Measurements from ENCODE around the gene FCN3. TPM values are rescaled to one million over a fixed set of nuclear protein-coding genes. Genes with fewer than 3 reads are reported as not detected.
A peak's percentile ranks its signal among the peaks of the same experiment; 100 is the strongest.

Gene FCN3
- total RNA-seq, 1 donor from 2014 or later, result not detected

DNA sequence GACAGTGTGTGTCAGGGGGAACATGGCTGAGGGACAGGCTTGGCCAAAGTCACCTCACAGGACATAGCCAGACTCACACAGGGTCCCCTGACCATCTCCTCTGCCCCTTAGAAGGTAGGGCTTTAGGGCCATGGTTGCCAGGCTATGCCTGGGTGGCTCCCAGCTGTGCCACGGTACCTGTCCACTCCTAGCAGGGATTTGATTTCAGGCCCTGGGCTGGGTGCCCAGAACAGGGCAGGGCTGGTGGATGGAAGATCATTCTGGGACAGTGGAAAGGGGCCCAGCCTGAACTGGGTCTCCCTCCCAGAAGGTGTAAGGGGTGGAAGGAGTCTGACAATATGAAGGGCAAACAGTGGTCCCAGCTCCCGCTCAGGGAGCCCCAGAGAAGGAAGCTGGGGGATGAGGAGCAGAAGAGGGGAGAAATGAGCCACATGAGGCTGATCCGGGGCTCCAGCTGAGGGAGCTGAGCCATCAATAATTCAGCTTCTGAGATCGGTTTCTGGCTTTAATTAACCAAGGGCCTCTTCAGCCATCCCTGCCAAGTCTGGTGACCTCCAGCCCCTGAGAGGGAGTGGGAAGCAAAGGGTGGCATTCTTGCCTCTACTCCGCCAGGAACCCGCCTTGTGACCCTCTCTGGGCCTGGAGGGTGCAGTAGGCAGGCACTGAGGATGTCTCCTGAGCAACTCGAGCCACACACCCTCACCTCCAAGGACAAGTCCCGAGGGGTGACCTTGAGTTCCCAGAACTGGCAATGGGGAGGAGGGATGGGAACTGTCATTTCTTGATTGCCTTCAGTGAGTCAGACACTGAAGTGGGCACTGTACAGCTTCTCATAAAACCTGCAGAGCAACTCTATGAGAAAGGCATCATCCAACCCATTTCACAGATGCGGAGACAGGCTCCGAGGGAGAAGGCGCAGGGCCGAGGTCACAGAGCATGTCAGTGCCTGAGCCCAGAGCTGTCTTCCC, 6.4 kb upstream of the FCN3 start:
- TF ChIP-seq, protein P1, sequence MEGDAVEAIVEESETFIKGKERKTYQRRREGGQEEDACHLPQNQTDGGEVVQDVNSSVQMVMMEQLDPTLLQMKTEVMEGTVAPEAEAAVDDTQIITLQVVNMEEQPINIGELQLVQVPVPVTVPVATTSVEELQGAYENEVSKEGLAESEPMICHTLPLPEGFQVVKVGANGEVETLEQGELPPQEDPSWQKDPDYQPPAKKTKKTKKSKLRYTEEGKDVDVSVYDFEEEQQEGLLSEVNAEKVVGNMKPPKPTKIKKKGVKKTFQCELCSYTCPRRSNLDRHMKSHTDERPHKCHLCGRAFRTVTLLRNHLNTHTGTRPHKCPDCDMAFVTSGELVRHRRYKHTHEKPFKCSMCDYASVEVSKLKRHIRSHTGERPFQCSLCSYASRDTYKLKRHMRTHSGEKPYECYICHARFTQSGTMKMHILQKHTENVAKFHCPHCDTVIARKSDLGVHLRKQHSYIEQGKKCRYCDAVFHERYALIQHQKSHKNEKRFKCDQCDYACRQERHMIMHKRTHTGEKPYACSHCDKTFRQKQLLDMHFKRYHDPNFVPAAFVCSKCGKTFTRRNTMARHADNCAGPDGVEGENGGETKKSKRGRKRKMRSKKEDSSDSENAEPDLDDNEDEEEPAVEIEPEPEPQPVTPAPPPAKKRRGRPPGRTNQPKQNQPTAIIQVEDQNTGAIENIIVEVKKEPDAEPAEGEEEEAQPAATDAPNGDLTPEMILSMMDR (conservative IDR thresholded peaks at IDR 0.05), result no peak
- Mint-ChIP-seq H3K4me1 (no peaks in the 10 kb centered on the region), H3K36me3 (ENCODE audit: low read depth) (no peaks in the 10 kb centered on the region), H3K27ac (ENCODE audit: unreplicated experiment) (no peak overlapping the region), H3K4me3 (no peak overlapping the region), H3K27me3 (ENCODE audit: low read depth) (peaks cover 18% of the 10 kb centered on the region), H3K9me3 (no peaks in the 10 kb centered on the region)
- DNase-seq (ENCODE audit: low read depth, low spot score), result no peak

DNA sequence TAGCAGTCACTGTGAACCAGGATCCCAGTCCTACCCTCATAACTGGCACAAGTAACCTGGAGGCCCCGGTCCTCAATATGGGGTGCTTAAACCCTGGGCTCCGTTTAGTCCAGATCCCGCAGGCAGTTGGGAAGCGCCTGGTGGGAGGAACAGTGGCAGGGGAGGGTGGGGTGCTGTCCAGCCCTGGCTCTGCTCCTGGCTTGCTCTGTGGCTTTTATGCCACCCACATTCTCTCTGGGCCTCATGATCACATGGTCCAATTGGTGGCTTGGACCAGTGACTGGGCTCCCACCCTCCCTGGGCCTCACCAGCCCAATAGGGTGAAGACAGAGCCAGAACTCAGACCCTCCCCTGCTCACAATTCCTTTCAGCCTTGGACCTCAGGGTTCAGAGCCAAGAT, 5.6 kb upstream of the FCN3 start:
- Mint-ChIP-seq H3K27me3 (ENCODE audit: low read depth) (peaks cover 18% of the 10 kb centered on the region), H3K4me3 (no peak overlapping the region), H3K36me3 (ENCODE audit: low read depth) (no peaks in the 10 kb centered on the region), H3K9me3 (no peaks in the 10 kb centered on the region), H3K4me1 (no peaks in the 10 kb centered on the region), H3K27ac (ENCODE audit: unreplicated experiment) (no peak overlapping the region)
- TF ChIP-seq, protein P1 (conservative IDR thresholded peaks at IDR 0.05), result no peak
- DNase-seq (ENCODE audit: low read depth, low spot score), result no peak

DNA sequence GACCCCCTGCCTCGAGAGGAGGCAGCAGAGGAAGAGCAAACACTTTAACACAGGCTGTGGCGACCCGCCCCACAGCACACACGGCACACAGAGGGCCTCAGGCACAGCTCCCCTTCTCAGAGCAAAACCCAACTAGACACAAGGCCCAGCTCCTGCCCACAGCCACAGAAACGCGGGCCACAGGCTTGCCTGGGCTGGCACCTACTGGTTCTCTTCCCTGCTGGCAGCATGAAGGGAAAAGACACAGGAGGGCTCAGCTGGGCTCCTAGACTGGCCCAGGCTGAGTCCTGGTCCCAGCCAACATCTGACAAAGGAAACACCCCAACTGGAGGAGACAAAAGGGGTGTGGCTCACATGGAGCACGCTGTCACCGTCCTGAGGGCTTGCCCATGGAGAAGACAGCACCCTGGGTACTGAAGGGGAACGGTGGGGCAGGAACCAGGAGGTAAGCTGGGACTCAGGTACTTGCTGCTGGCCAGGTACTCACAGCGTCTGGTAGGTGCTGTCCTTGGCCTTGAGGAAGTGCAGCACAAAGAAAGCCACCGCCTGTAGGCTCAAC, 5.0 kb upstream of the FCN3 start:
- no peaks in the 10 kb centered on the region for H3K4me1 Mint-ChIP-seq
- H3K9me3 Mint-ChIP-seq, result no peaks in the 10 kb centered on the region
- TF ChIP-seq, protein P1 (conservative IDR thresholded peaks at IDR 0.05), result no peak
- peaks cover 18% of the 10 kb centered on the region for H3K27me3 Mint-ChIP-seq (ENCODE audit: low read depth)
- H3K27ac Mint-ChIP-seq (ENCODE audit: unreplicated experiment), result no peak overlapping the region
- DNase-seq (ENCODE audit: low read depth, low spot score), result no peak
- no peaks in the 10 kb centered on the region for H3K36me3 Mint-ChIP-seq (ENCODE audit: low read depth)
- no peak overlapping the region for H3K4me3 Mint-ChIP-seq

DNA sequence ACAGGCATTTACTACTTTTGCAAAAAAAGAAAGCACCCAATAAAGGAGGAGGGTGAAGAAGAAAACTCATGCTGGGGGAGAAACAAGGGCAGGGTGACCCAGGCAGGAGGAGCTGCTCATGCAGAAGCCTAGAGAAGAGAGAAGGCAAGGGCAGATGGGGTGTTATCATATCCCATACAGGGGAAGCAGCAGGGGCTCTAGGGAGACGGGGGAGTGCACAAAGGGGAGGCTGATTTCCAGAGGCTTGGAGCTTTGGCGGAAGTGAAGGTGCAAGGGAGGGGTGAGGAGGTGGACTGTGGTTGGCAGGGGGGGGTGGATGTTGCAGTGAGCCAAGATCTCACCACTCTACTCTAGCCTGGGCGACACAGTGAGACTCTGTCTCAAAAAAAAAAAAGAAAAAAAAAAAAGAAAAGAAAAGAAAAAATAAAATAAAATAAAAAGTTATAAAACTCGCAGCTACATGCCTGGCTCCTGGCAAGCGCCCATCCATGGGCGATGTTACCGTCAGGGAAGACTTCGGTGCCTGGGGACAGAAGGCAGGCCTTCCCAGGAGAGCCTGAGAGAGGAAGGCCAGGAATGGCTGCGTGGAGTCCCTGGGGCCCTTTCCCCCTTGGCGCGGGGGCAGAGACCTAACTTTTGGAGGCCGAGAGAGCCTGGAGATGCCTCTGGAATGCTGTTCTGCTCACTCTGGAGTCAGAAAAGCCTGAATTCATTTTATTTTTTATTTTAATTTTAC, 3.3 kb upstream of the FCN3 start:
- H3K4me3 Mint-ChIP-seq, result no peak overlapping the region
- peaks cover 16% of the 10 kb centered on the region for H3K27me3 Mint-ChIP-seq (ENCODE audit: low read depth)
- no peak overlapping the region for H3K27ac Mint-ChIP-seq (ENCODE audit: unreplicated experiment)
- TF ChIP-seq, protein P1 (conservative IDR thresholded peaks at IDR 0.05), result no peak
- no peaks in the 10 kb centered on the region for H3K9me3 Mint-ChIP-seq
- no peaks in the 10 kb centered on the region for H3K4me1 Mint-ChIP-seq
- H3K36me3 Mint-ChIP-seq (ENCODE audit: low read depth), result no peaks in the 10 kb centered on the region
- DNase-seq (ENCODE audit: low read depth, low spot score), result no peak

DNA sequence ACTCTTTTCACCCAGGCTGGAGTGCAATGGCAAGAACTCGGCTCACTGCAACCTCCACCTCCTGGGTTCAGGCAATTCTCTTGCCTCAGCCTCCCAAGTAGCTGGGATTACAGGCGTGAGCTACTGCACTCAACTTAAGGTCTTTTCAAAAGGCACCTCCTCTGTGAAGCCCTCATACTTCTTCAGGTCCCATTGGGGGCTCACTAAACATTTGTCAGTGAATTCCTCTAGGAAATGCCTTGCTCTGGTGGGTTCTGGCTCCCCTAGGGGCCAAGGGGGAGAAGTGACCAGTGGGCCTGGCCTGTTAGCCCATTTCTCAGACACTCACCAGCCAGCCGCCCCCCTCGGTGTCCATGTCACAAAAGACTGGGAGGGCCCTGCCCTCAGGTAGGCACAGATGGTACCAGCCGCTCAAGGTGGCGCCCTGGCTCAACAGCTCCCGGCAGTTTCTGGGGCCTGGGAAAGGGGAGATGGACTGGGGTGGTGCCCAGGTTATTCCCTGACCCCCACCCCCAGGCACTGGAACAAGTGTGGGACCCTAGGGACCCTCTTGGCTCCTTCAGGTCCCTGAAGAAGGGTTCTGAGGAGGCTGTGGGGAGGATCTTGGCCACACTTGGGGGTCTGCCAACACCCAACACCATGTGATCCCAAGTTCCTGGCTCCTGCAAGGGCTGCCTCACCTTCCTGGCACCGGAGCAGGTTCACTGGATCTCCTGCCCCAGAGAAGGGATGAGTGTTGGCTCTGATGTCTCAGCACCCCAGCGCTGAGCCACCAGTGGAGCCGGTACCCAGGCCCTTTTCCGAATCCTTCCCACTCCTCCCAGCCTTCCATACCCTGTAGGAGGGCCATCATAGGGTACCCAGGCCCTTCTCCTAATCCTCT, 1.6 kb downstream of the FCN3 start:
- no peaks in the 10 kb centered on the region for H3K9me3 Mint-ChIP-seq
- H3K4me3 Mint-ChIP-seq, result no peak overlapping the region
- no peaks in the 10 kb centered on the region for H3K36me3 Mint-ChIP-seq (ENCODE audit: low read depth)
- H3K27me3 Mint-ChIP-seq (ENCODE audit: low read depth), result no peaks in the 10 kb centered on the region
- TF ChIP-seq, protein P1 (conservative IDR thresholded peaks at IDR 0.05), result peak; percentile 50
- no peak overlapping the region for H3K27ac Mint-ChIP-seq (ENCODE audit: unreplicated experiment)
- H3K4me1 Mint-ChIP-seq, result no peaks in the 10 kb centered on the region
- DNase-seq (ENCODE audit: low read depth, low spot score), result no peak

Measured in neural crest cell (in vitro differentiated cells).